Measurements from ENCODE around the gene OR2L8.

- no peak for TF ChIP-seq POLR2A (IDR thresholded peaks at IDR 0.05)
- TF ChIP-seq, protein P1, sequence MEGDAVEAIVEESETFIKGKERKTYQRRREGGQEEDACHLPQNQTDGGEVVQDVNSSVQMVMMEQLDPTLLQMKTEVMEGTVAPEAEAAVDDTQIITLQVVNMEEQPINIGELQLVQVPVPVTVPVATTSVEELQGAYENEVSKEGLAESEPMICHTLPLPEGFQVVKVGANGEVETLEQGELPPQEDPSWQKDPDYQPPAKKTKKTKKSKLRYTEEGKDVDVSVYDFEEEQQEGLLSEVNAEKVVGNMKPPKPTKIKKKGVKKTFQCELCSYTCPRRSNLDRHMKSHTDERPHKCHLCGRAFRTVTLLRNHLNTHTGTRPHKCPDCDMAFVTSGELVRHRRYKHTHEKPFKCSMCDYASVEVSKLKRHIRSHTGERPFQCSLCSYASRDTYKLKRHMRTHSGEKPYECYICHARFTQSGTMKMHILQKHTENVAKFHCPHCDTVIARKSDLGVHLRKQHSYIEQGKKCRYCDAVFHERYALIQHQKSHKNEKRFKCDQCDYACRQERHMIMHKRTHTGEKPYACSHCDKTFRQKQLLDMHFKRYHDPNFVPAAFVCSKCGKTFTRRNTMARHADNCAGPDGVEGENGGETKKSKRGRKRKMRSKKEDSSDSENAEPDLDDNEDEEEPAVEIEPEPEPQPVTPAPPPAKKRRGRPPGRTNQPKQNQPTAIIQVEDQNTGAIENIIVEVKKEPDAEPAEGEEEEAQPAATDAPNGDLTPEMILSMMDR (IDR thresholded peaks at IDR 0.05): no peak
These were observed 34.9 kb upstream of the OR2L8 start for GRCh38 chr1:247913786-247914185.

Measured in lower leg skin (tissue), 3 donors.